ENCODE data around the gene MGA.

The MGA gene

DNA sequence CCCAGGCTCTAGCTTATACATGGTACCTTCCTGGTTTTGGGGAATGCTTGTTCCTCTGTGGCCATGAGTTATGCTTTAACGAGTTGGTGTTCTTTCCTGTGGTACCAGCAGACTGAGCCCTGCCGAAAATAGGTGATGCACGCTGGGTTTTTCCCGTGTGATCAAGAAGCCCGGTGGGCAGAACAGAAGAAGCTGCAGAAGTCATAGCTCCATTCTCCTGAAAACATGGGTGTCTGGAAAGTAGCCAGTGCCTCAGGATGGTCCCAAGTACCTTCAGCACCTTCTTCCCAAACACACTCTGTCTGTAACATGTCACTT lies 139.2 kb downstream of the MGA start:
- Histone ChIP-seq H3K36me3 (no peaks in the 10 kb centered on the region), H3K27ac (no peak overlapping the region), H3K9me3 (no peaks in the 10 kb centered on the region), H3K27me3 (no peaks in the 10 kb centered on the region), H3K4me1 (ENCODE audit: control insufficient read depth in 1 of 2, insufficient read depth in 1 of 2, low read depth in 1 of 2, low read length in 1 of 2) (no peaks in the 10 kb centered on the region), H3K4me3 (ENCODE audit: low read depth in 1 of 2, low read length in 1 of 2) (no peak overlapping the region)
- TF ChIP-seq, protein P1, sequence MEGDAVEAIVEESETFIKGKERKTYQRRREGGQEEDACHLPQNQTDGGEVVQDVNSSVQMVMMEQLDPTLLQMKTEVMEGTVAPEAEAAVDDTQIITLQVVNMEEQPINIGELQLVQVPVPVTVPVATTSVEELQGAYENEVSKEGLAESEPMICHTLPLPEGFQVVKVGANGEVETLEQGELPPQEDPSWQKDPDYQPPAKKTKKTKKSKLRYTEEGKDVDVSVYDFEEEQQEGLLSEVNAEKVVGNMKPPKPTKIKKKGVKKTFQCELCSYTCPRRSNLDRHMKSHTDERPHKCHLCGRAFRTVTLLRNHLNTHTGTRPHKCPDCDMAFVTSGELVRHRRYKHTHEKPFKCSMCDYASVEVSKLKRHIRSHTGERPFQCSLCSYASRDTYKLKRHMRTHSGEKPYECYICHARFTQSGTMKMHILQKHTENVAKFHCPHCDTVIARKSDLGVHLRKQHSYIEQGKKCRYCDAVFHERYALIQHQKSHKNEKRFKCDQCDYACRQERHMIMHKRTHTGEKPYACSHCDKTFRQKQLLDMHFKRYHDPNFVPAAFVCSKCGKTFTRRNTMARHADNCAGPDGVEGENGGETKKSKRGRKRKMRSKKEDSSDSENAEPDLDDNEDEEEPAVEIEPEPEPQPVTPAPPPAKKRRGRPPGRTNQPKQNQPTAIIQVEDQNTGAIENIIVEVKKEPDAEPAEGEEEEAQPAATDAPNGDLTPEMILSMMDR (IDR thresholded peaks at IDR 0.05): no peak

DNA sequence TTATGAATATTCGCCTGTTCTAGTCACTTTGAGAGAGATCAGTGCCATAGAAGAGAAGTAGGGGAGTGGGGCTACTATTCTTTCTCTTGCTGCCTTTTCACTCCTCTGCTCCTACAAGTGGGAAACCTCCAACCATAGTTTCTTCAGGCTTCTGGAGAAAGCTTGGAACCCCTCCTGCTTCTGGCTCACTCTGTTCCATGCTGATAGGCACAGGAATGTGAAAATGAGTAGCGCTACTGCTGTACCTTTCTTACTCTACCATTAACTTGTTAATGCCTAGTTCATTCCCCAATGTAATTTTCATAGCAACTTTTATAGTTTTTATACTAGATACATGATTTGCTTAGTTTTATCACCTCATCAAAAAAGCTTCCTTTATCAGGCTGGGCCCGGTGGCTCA lies 141.0 kb downstream of the MGA start:
- H3K27me3 ChIP-seq: no peaks in the 10 kb centered on the region
- H3K27ac ChIP-seq: no peak overlapping the region
- H3K4me1 ChIP-seq (ENCODE audit: control insufficient read depth in 1 of 2, insufficient read depth in 1 of 2, low read depth in 1 of 2, low read length in 1 of 2): no peaks in the 10 kb centered on the region
- TF ChIP-seq, protein P1 (IDR thresholded peaks at IDR 0.05): no peak
- H3K36me3 ChIP-seq: no peaks in the 10 kb centered on the region
- H3K9me3 ChIP-seq: no peaks in the 10 kb centered on the region
- no peak overlapping the region for H3K4me3 ChIP-seq (ENCODE audit: low read depth in 1 of 2, low read length in 1 of 2)

GRCh38 chr15:41801850-41802455 lies 141.7 kb downstream of the MGA start:
- Histone ChIP-seq H3K36me3 (no peaks in the 10 kb centered on the region), H3K4me3 (ENCODE audit: low read depth in 1 of 2, low read length in 1 of 2) (no peak overlapping the region), H3K27me3 (no peaks in the 10 kb centered on the region), H3K9me3 (no peaks in the 10 kb centered on the region), H3K4me1 (ENCODE audit: control insufficient read depth in 1 of 2, insufficient read depth in 1 of 2, low read depth in 1 of 2, low read length in 1 of 2) (no peaks in the 10 kb centered on the region), H3K27ac (no peak overlapping the region)
- TF ChIP-seq, protein P1 (IDR thresholded peaks at IDR 0.05): no peak

- Histone ChIP-seq H3K27ac (no peak overlapping the region), H3K4me1 (ENCODE audit: control insufficient read depth in 1 of 2, insufficient read depth in 1 of 2, low read depth in 1 of 2, low read length in 1 of 2) (peaks cover 0 to 3% of the 10 kb centered on the region in 2 experiments)
Observed at GRCh38 chr15:41804361-41804760, 144.2 kb downstream of the MGA start.

DNA sequence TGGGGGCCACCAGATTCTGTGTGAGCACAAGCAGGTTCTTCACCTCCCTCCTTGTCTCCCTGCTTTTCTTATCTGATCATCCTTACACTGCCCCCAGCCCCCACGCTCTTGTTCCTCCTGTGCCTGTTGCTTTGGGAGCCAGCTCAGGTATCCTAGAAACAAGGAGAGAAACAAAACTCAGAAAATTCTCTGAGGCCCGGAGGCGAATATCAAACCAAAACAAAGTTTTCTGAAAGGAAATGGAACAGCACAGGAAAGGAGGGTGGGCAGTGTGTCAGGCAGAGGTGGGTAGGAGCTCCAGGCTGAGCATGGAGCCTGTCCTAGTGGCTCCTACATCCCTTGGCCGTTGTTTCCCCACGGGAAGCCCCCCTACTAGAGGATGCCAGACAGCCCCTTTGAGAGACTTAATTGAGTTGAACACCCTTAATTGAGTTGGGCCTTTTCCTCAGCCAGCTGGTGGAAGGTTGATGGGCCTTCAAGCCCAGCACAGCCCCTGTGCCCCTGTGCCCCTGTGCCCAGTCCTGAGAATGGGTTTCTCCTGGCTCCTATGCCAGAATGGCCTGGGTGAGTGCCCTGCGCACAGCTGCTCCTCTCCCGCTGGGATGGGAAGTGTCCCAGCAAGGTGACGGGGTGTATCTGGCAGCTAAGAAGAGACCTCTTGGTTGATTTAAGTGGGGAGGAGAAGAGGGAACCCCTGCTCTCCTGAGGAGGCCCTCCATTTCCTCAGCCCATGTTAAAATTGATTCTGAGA lies 144.9 kb downstream of the MGA start:
- no peaks in the 10 kb centered on the region for H3K36me3 ChIP-seq
- no peaks in the 10 kb centered on the region for H3K27me3 ChIP-seq
- H3K27ac ChIP-seq: no peak overlapping the region
- peaks cover 0 to 3% of the 10 kb centered on the region in 2 experiments for H3K4me1 ChIP-seq (ENCODE audit: control insufficient read depth in 1 of 2, insufficient read depth in 1 of 2, low read depth in 1 of 2, low read length in 1 of 2)
- H3K4me3 ChIP-seq (ENCODE audit: low read depth in 1 of 2, low read length in 1 of 2): no peak overlapping the region
- no peaks in the 10 kb centered on the region for H3K9me3 ChIP-seq
- TF ChIP-seq, protein P1 (IDR thresholded peaks at IDR 0.05): no peak

More at GRCh38 chr15:41804361-41804760, 144.2 kb downstream of the MGA start:
- H3K27me3 ChIP-seq: no peaks in the 10 kb centered on the region
- no peaks in the 10 kb centered on the region for H3K9me3 ChIP-seq
- H3K4me3 ChIP-seq (ENCODE audit: low read depth in 1 of 2, low read length in 1 of 2): no peak overlapping the region
- TF ChIP-seq, protein P1 (IDR thresholded peaks at IDR 0.05): no peak
- H3K36me3 ChIP-seq: no peaks in the 10 kb centered on the region

Data from neutrophil (primary cell).